Activated CD8-positive, alpha-beta memory T cell treated with anti-CD3 and anti-CD28 coated beads for 4 hours (primary cell): ENCODE results near the gene GIMAP6.
"Not testable (repeated sequence)": the region's sequence is repeated elsewhere in the genome, so short reads cannot be mapped to it uniquely, and the experiment has no call there.

Experiments
- DNase-seq, 2 donors: peaks; one replicate each; pipeline ENCODE4 v3.0.0-alpha.2; 2020; ENCODE audit warnings: low read depth in 2 of 2

Gene GIMAP6

DNA sequence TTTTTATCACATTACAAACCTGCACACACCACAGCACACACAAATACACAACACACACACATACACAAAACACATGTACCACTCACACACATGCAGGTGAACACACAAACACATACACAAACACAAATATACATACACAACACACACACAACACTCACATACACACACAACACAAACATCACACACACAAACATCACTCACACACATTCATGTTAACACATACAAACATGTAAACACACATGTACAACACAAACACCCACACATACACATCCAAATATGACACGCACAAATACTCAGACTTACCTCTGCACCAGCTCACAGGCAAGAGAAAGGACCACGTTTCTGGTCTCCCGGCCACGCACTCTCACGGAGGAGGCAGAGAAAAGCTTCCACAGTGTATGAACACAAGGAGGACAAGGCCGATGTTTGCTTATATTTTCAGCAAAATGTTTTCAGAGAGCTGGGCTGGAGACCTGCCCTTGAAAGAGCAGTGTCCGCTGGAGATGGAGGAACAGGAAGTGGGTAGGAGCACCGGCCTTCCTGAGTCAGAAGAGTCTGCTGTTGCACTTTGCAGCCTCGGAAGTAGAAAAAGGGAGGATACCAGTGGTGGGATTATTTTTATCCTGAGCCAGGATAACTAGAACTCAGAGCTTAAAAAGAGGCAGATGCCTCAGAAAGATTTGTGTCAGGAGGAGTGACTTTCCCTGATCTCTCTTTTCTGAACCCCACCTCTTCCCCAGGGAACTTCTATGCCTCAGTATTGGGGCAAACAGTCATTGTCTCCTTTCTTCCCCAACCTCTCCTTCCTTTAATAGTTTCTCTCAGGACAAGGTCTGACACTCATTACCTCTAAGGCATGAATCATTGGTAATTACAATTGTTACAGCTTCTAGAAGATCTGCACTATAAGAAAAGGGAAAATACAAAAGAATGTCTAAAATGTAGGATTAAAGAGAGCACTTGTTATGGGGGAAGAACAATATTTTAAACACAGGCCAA, at the start of gene GIMAP6:
Gene GIMAP6 (minus strand): TSS at position 520 of the 999 bp plus-strand sequence. CDS start 2,243 bp downstream, outside the sequence.
- peak in 1 of 2 donors; percentile 13 for DNase-seq

DNA sequence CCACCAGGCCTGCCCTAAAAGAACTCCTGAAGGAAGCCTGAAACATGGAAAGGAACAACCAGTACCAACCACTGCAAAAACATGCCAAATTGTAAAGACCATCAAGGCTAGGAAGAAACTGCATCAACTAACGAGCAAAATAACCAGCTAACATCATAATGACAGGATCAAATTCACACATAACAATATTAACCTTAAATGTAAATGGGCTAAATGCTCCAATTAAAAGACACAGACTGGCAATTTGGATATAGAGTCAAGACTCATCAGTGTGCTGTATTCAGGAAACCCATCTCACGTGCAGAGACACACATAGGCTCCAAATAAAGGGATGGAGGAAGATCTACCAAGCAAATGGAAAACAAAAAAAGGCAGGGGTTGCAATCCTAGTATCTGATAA, 48.2 kb upstream of the GIMAP6 start:
- not testable (repeated sequence) for DNase-seq

DNA sequence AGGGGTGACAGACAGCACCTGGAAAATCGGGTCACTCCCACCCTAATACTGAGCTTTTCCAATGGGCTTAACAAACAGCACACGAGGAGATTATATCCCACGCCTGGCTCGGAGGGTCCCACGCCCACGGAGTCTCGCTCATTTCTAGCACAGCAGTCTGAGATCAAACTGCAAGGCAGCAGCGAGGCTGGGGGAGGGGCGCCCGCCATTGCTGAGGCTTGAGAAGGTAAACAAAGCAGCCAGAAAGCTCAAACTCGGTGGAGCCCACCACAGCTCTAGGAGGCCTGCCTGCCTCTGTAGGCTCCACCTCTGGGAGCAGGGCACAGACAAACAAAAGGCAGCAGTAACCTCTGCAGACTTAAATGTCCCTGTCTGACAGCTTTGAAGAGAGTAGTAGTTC, 46.4 kb upstream of the GIMAP6 start:
- not testable (repeated sequence) for DNase-seq

DNA sequence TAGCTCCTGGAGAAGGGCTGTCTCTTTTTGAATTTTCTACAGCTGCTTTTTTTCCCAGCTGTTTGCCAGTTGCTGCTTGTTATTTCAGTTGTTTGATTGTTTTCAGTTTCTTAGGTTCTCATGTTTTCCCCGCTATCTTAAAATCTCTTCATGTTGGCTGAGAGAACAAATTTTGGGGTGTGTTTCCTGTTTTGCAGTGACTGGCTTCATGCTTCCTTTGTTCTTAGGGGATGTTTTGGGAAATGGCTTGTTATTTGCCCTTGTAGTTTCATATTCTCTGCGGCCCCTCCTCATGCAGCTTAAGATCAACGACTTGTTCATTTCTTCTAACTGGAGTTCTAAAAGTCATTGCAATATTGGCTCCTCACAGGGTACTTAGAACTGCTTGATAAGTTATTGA, 44.7 kb upstream of the GIMAP6 start:
- DNase-seq: not testable (repeated sequence)

GRCh38 chr7:150676276-150676675, 44.1 kb upstream of the GIMAP6 start:
- DNase-seq: not testable (repeated sequence)

DNA sequence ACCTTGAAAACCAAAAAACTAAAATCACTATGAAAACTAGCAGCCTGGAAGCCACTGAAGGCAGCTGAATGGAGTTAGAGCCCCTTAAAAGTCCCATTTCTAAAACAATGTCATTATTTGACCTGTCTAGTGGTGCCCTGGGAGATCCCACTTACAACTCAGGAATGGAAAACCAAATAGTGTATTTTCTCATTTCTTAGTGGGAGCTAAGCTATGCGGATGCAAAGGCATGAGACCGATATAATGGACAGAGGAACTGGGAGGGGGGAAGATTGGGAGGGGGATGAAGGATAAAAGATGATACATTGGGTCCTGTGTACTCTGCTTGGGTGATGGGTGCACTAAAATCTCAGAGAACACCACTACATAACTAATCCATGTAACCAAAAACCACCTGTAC, 43.5 kb upstream of the GIMAP6 start:
- no peak for DNase-seq

DNA sequence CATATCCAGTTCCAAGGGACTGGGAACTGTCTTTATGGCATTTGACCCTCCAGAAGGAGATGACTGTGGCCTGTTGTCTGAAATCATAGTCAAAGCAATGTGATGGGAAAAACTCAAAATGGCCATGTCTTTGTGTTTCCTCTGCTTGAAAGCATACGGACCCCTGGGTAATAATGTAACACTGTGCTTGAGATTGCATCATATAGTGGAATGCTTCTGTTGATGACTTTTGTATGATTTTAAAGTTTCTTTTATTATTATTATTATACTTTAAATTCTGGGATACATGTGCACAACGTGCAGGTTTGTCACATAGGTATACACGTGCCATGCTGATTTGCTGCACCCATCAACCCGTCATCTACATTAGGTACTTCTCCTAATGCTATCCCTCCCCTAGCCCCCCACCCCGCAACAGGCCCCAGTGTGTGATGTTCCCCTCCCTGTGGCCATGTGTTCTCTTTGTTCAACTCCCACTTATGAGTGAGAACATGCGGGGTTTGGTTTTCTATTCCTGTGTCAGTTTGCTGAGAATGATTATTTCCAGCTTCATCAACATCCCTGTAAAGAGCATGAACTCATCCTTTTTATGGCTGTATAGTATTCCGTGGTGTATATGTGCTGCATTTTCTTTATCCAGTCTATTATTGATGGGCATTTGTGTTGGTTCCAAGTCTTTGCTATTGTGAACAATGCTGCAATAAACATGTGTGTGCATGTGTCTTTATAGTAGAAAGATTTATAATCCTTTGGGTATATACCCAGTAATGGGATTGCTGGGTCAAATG, 39.8 kb upstream of the GIMAP6 start:
- DNase-seq: not testable (repeated sequence)

- DNase-seq: no peak
Measured at GRCh38 chr7:150668977-150669376, 36.8 kb upstream of the GIMAP6 start.

- peak in 1 of 2 donors; percentile 73 for DNase-seq
Measured at GRCh38 chr7:150668472-150668911, 36.3 kb upstream of the GIMAP6 start.

- DNase-seq: no peak
Measured at GRCh38 chr7:150666412-150666811, 34.2 kb upstream of the GIMAP6 start.

DNA sequence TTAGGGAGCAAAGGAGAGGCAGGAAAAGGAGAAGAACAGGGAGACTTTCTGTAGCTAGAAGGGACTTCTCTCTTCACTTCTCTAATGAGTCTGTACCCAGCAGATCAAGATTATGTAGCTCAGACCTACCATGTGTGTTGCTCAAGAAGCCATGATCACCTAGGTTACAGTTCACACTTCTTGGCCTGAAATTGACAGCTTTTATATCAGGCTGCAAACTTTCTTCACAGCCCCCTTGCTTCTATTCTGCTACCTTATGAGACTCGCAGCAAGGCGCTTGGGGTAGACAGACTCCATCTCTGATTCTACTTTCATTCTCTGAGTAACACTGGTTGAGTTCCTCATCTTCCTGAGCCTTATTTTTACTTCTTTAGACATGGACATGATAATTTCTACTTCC, 33.7 kb upstream of the GIMAP6 start:
- DNase-seq: no peak

GRCh38 chr7:150665089-150665748, 33.0 kb upstream of the GIMAP6 start:
- DNase-seq: no peak

GRCh38 chr7:150663802-150664494, 31.8 kb upstream of the GIMAP6 start:
- DNase-seq: no peak

DNA sequence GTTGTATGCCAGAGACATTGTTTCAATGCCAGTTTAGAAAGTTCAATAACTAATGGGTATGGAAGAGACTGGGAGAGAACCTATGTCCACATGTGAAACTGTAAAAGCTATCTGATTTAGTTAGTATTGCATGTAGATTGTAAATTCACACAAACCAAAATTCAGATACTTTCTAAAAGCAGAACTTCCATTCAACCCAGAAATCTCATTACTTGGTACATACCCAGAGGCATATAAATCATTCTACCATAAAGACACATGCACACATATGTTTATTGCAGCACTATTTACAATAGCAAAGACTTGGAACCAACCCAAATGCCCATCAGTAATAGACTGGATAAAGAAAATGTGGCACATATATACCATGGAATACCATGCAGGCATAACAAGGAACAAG, 30.6 kb upstream of the GIMAP6 start:
- DNase-seq: not testable (repeated sequence)

DNA sequence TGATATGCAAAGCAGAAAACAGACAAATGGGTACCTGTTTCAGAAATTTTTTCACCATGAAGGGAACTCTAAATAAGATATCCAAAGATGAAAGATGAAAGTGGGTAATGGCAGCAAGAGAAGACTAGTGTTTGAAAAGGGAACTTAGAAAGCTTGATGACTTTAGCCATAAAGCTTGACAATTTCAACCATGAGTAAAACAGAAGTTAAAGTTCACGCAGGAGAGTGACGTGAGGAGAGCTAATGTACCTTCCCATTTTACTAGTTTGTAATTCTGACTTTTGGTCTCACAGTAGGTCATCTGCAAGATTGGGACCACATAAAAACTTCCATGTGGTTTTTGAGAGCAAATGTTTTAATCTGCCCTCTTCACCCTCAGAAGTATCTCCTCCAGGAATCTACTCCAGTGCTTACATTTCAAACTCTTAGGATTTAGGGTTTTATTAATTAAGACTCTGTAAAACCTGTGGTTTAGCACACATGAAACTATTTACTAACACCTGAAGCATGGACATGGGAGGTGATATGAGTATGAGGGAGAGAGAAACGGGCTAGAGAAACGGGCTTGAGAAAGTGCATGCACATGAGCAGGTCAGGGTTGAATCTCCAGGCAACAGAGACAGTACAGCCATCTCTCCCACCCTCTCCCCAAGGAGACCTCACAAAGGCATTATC, 28.9 kb upstream of the GIMAP6 start:
- DNase-seq: no peak

GRCh38 chr7:150657526-150657925, 25.3 kb upstream of the GIMAP6 start:
- DNase-seq: no peak

GRCh38 chr7:150656047-150656446, 23.9 kb upstream of the GIMAP6 start:
- no peak for DNase-seq

DNA sequence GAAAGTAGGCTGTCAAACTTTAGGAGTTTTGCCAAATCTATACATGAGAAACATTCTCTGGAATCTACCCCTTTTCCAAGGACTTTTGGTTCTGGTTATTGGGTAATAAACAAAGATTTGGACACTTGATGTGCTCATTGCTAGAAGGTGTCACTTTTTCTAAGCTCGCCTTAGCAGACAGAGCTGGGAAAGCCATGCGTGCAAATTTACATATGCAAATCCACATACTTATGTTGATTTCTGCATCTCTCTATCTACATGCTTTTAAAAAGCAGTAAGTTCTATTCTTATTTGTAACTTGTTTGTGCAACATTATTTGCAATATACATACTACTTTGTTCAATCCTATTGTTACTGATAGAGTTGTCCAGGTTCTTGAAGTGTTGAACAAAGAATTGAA, 22.5 kb upstream of the GIMAP6 start:
- no peak for DNase-seq

GRCh38 chr7:150649080-150649385, 16.8 kb upstream of the GIMAP6 start:
- no peak for DNase-seq

GRCh38 chr7:150648353-150649079, 16.3 kb upstream of the GIMAP6 start:
- no peak for DNase-seq
